Natural killer cell (primary cell): ENCODE results near the gene ZNF683. TPM values are rescaled to one million over a fixed set of nuclear protein-coding genes. Genes with fewer than 3 reads are reported as not detected.

Experiments
- ATAC-seq, 3 donors: fragments of 150-1000 bp in 2 of 3; fragments of 200-7000 bp in 1 of 3; cut with Tn5 transposase; 1 replicate in 1 of 3; 2 replicates in 2 of 3; pipeline ENCODE4 v1.10.0; 2021; ENCODE audit warnings: mild to moderate bottlenecking in 2 of 3, moderate library complexity in 2 of 3
- DNase-seq, 2 donors: peaks; one replicate each; pipeline versions ENCODE4 v3.0.0 to v3.0.0-alpha.2; 2013 to 2021; ENCODE audit warnings: mixed read lengths in 1 of 2
- H3K27ac ChIP-seq: one replicate; pipeline ENCODE4 v1.5.1; 2013; ENCODE audit warnings: mild to moderate bottlenecking, low read length
- H3K27me3 ChIP-seq: one replicate; pipeline ENCODE4 v1.6.1; 2013; ENCODE audit warnings: low read length; ENCODE audit not compliant: control insufficient read depth, insufficient read depth
- H3K36me3 ChIP-seq: one replicate; pipeline ENCODE4 v1.6.1; 2013; ENCODE audit warnings: low read length; ENCODE audit not compliant: control insufficient read depth, insufficient read depth
- H3K4me1 ChIP-seq: one replicate; pipeline ENCODE4 v1.6.1; 2013; ENCODE audit warnings: low read length; ENCODE audit not compliant: control insufficient read depth, insufficient read depth
- H3K4me3 ChIP-seq: one replicate; pipeline ENCODE4 v1.5.1; 2013; ENCODE audit warnings: low read length
- H3K9me3 ChIP-seq: one replicate; pipeline ENCODE4 v1.6.1; 2013; ENCODE audit warnings: low read length; ENCODE audit not compliant: control insufficient read depth, insufficient read depth
- H3K27ac Mint-ChIP-seq, 2 donors: one replicate each; pipeline ENCODE4 v1.8.0; 2022; ENCODE audit warnings: mild to moderate bottlenecking in 2 of 2, mixed read lengths in 2 of 2, moderate library complexity in 1 of 2
- H3K27me3 Mint-ChIP-seq, 2 donors: one replicate each; pipeline ENCODE4 v1.8.0; 2022; ENCODE audit warnings: low read depth in 2 of 2, mixed read lengths in 2 of 2
- H3K36me3 Mint-ChIP-seq: one replicate; pipeline ENCODE4 v1.8.0; 2022; ENCODE audit warnings: mixed read lengths
- H3K4me1 Mint-ChIP-seq, 2 donors: one replicate each; pipeline ENCODE4 v1.8.0; 2022; ENCODE audit warnings: mixed read lengths in 2 of 2
- H3K4me3 Mint-ChIP-seq: one replicate; pipeline ENCODE4 v1.8.0; 2022; ENCODE audit warnings: mild to moderate bottlenecking, moderate library complexity, mixed read lengths
- H3K9me3 Mint-ChIP-seq, 2 donors: one replicate each; pipeline ENCODE4 v1.8.0; 2022; ENCODE audit warnings: mixed read lengths in 2 of 2
- WGBS: methylation state at CpG from one replicate; pipeline ENCODE4 v1.1.7; 2013; ENCODE audit warnings: missing lambda C conversion rate; ENCODE audit not compliant: insufficient coverage; 5-methylcytosine and 5-hydroxymethylcytosine counted together
- intact Hi-C: fragments of 100-400 bp; cut with micrococcal nuclease; formaldehyde crosslinking; loops from one replicate; pipeline ENCODE4 v1.14.2; 2022
- total RNA-seq, 4 donors: library from RNA; stranded (reverse); fragments of 120-200 nt in 1 of 4; gene quantifications; one replicate each; pipeline versions ENCODE4 v1.2.3 to v1.2.4, GENCODE V29; 2013 to 2022
- TF ChIP-seq, protein P1 (sequence below): fragments of 200-600 bp; IDR thresholded peaks from one replicate; pipeline ENCODE4 v1.8.0; 2022; ENCODE audit warnings: antibody characterized with exemption

ZNF683 gene
- total RNA-seq, 3 donors from 2014 or later (not counting 1 experiment from before 2014, with no cell fraction given), result 9.6 to 38.2 (median 19.7) TPM

GRCh38 chr1:26399034-26399433 lies 26.5 kb upstream of the ZNF683 start:
- H3K4me1 Mint-ChIP-seq, result no peaks in the 10 kb centered on the region
- no peaks in the 10 kb centered on the region for H3K36me3 ChIP-seq
- H3K4me3 ChIP-seq, result no peak overlapping the region
- no peaks in the 10 kb centered on the region for H3K36me3 Mint-ChIP-seq
- WGBS, result 81% methylated on average over 3 of the region's 3 CpGs
- H3K9me3 ChIP-seq, result no peaks in the 10 kb centered on the region
- H3K27me3 Mint-ChIP-seq, result peaks cover 28 to 31% of the 10 kb centered on the region in 2 donors
- intact Hi-C loops, result loop anchor here (10.0 kb wide), 2 partner anchors 234 to 294 kb away; partner anchors contain the start of genes C1orf232 and ZNF593
- no peaks in the 10 kb centered on the region for H3K27me3 ChIP-seq
- ATAC-seq (no peak), DNase-seq (no peak)
- no peak overlapping the region for H3K27ac ChIP-seq
- no peak overlapping the region for H3K27ac Mint-ChIP-seq
- TF ChIP-seq, protein P1, sequence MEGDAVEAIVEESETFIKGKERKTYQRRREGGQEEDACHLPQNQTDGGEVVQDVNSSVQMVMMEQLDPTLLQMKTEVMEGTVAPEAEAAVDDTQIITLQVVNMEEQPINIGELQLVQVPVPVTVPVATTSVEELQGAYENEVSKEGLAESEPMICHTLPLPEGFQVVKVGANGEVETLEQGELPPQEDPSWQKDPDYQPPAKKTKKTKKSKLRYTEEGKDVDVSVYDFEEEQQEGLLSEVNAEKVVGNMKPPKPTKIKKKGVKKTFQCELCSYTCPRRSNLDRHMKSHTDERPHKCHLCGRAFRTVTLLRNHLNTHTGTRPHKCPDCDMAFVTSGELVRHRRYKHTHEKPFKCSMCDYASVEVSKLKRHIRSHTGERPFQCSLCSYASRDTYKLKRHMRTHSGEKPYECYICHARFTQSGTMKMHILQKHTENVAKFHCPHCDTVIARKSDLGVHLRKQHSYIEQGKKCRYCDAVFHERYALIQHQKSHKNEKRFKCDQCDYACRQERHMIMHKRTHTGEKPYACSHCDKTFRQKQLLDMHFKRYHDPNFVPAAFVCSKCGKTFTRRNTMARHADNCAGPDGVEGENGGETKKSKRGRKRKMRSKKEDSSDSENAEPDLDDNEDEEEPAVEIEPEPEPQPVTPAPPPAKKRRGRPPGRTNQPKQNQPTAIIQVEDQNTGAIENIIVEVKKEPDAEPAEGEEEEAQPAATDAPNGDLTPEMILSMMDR, result no peak
- no peak overlapping the region for H3K4me3 Mint-ChIP-seq
- H3K4me1 ChIP-seq, result no peaks in the 10 kb centered on the region
- no peaks in the 10 kb centered on the region for H3K9me3 Mint-ChIP-seq

- Histone ChIP-seq H3K9me3 (no peaks in the 10 kb centered on the region), H3K4me1 (peaks cover 10% of the 10 kb centered on the region), H3K27ac (no peak overlapping the region), H3K36me3 (no peaks in the 10 kb centered on the region), H3K4me3 (no peak overlapping the region), H3K27me3 (no peaks in the 10 kb centered on the region)
- ATAC-seq (no peak), DNase-seq (no peak)
- TF ChIP-seq, protein P1, result no peak
- WGBS, result 83% methylated on average over 7 of the region's 8 CpGs
- no peak overlapping the region for H3K4me3 Mint-ChIP-seq
- H3K9me3 Mint-ChIP-seq, result no peaks in the 10 kb centered on the region
- H3K36me3 Mint-ChIP-seq, result no peaks in the 10 kb centered on the region
- peaks cover 15% of the 10 kb centered on the region in 2 donors for H3K27me3 Mint-ChIP-seq
- H3K27ac Mint-ChIP-seq, result no peak overlapping the region
- intact Hi-C loops, result loop anchor here (10.0 kb wide), 2 partner anchors 231 to 291 kb away; partner anchors contain the start of genes C1orf232 and ZNF593
- H3K4me1 Mint-ChIP-seq, result peaks cover 9 to 10% of the 10 kb centered on the region in 2 donors
These were observed 23.2 kb upstream of the ZNF683 start for GRCh38 chr1:26395754-26396153.

DNA sequence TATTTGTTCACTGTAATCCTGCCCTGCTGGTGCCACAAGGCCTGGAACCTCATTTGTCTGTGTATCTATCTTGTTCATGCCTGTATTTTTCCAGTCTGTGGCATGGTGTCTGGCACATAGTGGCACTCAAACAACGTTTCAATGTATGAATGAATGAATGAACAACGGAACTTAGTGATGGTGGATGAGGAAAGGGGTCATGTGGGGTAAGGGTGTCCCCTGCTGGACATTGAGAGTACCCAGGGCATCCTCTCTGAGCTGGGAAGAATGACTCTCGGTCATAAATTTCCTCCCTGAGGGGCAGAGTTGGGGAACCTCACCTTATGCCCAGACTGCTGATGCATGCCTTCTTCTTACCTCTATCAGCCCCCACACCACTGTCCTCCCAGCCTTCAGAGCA lies 18.9 kb upstream of the ZNF683 start:
- TF ChIP-seq, protein P1, result peak; percentile 77
- peaks cover 6% of the 10 kb centered on the region for H3K27me3 ChIP-seq
- H3K4me1 ChIP-seq, result peaks cover 32% of the 10 kb centered on the region
- H3K27ac ChIP-seq, result no peak overlapping the region
- peaks cover 28 to 34% of the 10 kb centered on the region in 2 donors for H3K27me3 Mint-ChIP-seq
- ATAC-seq (peak; percentile 81 to 84 (median 83)), DNase-seq (peak; percentile 35 to 81)
- WGBS, result 5% methylated on average over 3 of the region's 3 CpGs
- intact Hi-C loops, result loop anchor here (1.0 to 10.0 kb wide), 5 partner anchors 69 to 287 kb away; partner anchors contain the start of genes C1orf232 and ZNF593
- no peak overlapping the region for H3K4me3 ChIP-seq
- no peaks in the 10 kb centered on the region for H3K36me3 Mint-ChIP-seq
- H3K27ac Mint-ChIP-seq, result no peak overlapping the region
- H3K36me3 ChIP-seq, result no peaks in the 10 kb centered on the region
- no peaks in the 10 kb centered on the region for H3K9me3 ChIP-seq
- H3K4me1 Mint-ChIP-seq, result peaks cover 23 to 30% of the 10 kb centered on the region in 2 donors
- H3K4me3 Mint-ChIP-seq, result peak overlapping the region; percentile 14
- H3K9me3 Mint-ChIP-seq, result no peaks in the 10 kb centered on the region
